H1 (cell line): ENCODE data around the gene FAM50A. TPM values are rescaled to one million over a fixed set of nuclear protein-coding genes. Genes with fewer than 3 reads are reported as not detected.

ENCODE experiments used
- ASH2L ChIP-seq: fragments of 200-600, 300-600 bp; sonication (generic); IDR thresholded peaks from one replicate; pipeline ENCODE4 v1.7.1; 2017; ENCODE audit warnings: low read length
- CBX5 ChIP-seq: fragments of 300-800, 300-1000 bp; sonication (generic); IDR thresholded peaks from 2 replicates; pipeline ENCODE4 v1.7.1; 2016; ENCODE audit warnings: antibody characterized with exemption, low read length, low read depth
- CHD2 ChIP-seq: IDR thresholded peaks from 2 replicates; pipeline ENCODE4 v1.6.1; 2012; ENCODE audit warnings: low read length, improper control_type of control experiment
- EP300 ChIP-seq, 2 experiments: IDR thresholded peaks; 1 replicate in 1 of 2; 2 replicates in 1 of 2; pipeline ENCODE4 v1.6.1; 2011 to 2012; ENCODE audit warnings: low read depth in 2 of 2, low read length in 2 of 2, mild to moderate bottlenecking in 2 of 2, borderline replicate concordance in 1 of 2, inconsistent platforms in 1 of 2, moderate library complexity in 1 of 2
- GABPA ChIP-seq: IDR thresholded peaks from 2 replicates; pipeline ENCODE4 v1.6.1; 2011; ENCODE audit warnings: mild to moderate bottlenecking, low read length, moderate library complexity, borderline replicate concordance; ENCODE audit not compliant: insufficient read depth
- PHF8 ChIP-seq: fragments of 200-600 bp; sonication (generic); conservative IDR thresholded peaks from 2 replicates; pipeline ENCODE4 v1.7.1; 2012; ENCODE audit warnings: low read depth, mild to moderate bottlenecking, inconsistent platforms, low read length, moderate library complexity
- SIN3A ChIP-seq, 2 experiments: IDR thresholded peaks in 1 of 2; conservative IDR thresholded peaks in 1 of 2; 2 replicates each; pipeline ENCODE4 v1.6.1; 2011 to 2012; ENCODE audit warnings: low read length in 2 of 2, improper control_type of control experiment in 1 of 2, low read depth in 1 of 2, mild to moderate bottlenecking in 1 of 2
- SIRT6 ChIP-seq: IDR thresholded peaks from one replicate; pipeline ENCODE4 v1.7.1; 2012; ENCODE audit warnings: low read length, inconsistent platforms
- TCF12 ChIP-seq: IDR thresholded peaks from 2 replicates; pipeline ENCODE4 v1.6.1; 2011; ENCODE audit warnings: low read depth, mild to moderate bottlenecking, low read length
- polyA plus RNA-seq, 7 experiments: library from polyadenylated mRNA; depleted of rRNA in 3 of 7; stranded (reverse) in 5 of 7; unstranded in 2 of 7; fragments of >200 nt in 5 of 7; fragments of 200-250 nt in 2 of 7; gene quantifications; 1 replicate in 5 of 7; 2 replicates in 1 of 7; 4 replicates in 1 of 7; pipeline versions ENCODE4 v1.2.1 to v1.2.3, GENCODE V29; 2011 to 2013; ENCODE audit warnings: missing spikeins in 2 of 7, mixed read lengths in 2 of 7
- total RNA-seq: library from RNA; stranded (reverse); fragmentation: NEBNext Ultra II Directional; extraction: Animal tissue kit (Norgen Biotek cat#: 25700); gene quantifications from 2 replicates; pipeline ENCODE4 v1.2.1, GENCODE V29; 2021

FAM50A gene
- total and polyA plus RNA-seq, 2 of the 8 experiments (the other 6 are each of a cell fraction or from before 2014, with no cell fraction given), result 30.7 to 48.7 TPM

- TF ChIP-seq SIN3A (conservative IDR thresholded peaks at IDR 0.05 in 1 of 2, IDR thresholded peaks at IDR 0.05 in 1 of 2; ENCODE audit: low read depth in 1 of 2, low read length in 2 of 2) (no peak), PHF8 (no peak), ASH2L (no peak), SIRT6 (no peak), TCF12 (no peak), EP300 (IDR thresholded peaks at IDR 0.05; ENCODE audit: borderline replicate concordance in 1 of 2, low read depth in 2 of 2, low read length in 2 of 2) (no peak), CBX5 (no peak), CHD2 (peak; percentile 43; the same call in 1 of the 2 replicates), GABPA (no peak)
These were observed 41.9 kb upstream of the FAM50A start (continued) for GRCh38 chrX:154401918-154402621.
